ENCODE results near the gene VTI1A.

DNA sequence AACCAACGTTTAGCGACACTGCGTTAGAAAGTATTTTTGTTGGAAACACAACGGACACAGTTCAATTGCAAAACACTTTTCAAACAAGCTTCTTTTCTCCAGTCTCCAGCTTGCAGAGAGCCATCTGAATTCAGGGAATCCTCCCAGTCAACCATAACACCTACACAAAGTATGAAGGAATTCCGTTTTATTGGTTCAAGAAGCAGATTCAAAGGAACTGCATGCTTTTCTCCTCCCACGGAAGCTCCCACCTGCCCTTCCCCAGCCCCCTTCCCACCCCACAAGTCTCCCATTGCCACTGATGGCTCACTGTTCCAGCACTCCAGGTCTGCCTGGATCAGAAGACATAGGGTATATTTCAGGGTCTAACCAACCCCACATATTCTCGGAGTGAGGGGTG is 312.5 kb downstream of the VTI1A start:
- TF ChIP-seq POLR2AphosphoS5 (IDR thresholded peaks at IDR 0.05; ENCODE audit: low read depth, low read length) (no peak), POLR2A (IDR thresholded peaks at IDR 0.05; ENCODE audit: low read depth, low read length) (no peak), TAF1 (IDR thresholded peaks at IDR 0.05; ENCODE audit: borderline replicate concordance, low read depth, low read length) (no peak)

All from GM12892 (cell line).